ENCODE measurements around the gene NUDCD3.

The NUDCD3 gene

DNA sequence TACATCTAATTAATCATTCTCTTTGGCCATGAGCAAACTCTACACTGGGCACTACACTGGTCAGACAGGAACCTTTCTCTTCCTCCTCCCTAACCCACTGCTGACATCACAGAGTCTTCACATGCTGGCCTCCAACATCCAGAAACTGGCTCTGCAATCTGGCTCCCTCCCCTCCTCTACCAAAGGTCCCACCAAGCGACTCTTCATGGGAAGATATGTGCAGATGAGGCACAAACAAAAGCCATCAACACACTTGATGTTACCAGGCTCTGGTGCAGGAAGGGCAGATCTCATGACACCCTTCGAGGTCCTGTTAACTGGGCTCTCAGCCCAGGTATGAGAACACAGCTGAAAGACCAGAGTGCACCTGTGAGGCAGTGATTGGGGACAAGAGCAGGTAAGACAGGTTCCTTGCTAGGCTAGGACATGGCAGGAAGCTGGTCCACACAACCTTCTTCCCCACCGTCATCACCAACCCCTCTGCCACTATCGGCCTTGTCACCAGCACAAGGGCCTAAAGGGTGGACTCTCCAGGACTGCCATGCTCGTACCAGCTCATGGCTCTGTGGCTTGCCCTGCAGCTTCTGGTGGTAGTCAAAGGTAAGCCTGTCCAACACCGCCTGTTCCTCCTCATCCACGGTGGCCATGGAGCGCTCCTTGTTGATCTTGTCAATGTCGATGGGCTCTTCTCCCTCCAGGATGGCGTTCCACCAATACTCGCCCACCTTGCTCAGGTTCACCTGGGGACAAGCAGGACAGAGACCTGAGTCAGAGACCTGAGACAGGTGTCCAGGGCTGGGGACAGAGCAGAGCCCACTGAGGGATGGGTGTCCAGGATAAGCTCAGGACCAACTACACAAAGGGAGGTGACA, 98.5 kb downstream of the NUDCD3 start:
- DNase-seq (ENCODE audit: low spot score): no peak
- TF ChIP-seq, protein P1, sequence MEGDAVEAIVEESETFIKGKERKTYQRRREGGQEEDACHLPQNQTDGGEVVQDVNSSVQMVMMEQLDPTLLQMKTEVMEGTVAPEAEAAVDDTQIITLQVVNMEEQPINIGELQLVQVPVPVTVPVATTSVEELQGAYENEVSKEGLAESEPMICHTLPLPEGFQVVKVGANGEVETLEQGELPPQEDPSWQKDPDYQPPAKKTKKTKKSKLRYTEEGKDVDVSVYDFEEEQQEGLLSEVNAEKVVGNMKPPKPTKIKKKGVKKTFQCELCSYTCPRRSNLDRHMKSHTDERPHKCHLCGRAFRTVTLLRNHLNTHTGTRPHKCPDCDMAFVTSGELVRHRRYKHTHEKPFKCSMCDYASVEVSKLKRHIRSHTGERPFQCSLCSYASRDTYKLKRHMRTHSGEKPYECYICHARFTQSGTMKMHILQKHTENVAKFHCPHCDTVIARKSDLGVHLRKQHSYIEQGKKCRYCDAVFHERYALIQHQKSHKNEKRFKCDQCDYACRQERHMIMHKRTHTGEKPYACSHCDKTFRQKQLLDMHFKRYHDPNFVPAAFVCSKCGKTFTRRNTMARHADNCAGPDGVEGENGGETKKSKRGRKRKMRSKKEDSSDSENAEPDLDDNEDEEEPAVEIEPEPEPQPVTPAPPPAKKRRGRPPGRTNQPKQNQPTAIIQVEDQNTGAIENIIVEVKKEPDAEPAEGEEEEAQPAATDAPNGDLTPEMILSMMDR (IDR thresholded peaks at IDR 0.05; ENCODE audit: extremely low read depth, missing control alignments): no peak

DNA sequence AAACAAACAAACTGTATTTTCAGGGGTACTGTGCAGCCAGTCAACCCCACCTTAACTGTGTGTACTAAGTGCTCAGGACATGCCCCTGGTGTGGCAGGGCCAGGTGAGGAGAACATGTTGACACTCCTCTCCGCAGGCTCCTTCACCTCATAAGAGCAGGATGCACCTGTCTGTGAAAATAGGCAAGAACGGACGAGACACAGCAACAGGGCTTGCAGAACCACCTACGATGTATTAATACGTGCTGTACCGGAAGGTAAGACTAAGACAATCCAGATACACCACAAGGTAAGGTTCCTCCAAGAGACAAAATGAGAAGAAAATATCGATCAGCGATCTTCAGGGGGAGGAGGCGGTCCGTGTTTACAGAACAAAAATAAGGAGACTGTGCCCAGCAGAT, 99.3 kb downstream of the NUDCD3 start:
- DNase-seq (ENCODE audit: low spot score): no peak
- TF ChIP-seq, protein P1 (IDR thresholded peaks at IDR 0.05; ENCODE audit: extremely low read depth, missing control alignments): no peak

DNA sequence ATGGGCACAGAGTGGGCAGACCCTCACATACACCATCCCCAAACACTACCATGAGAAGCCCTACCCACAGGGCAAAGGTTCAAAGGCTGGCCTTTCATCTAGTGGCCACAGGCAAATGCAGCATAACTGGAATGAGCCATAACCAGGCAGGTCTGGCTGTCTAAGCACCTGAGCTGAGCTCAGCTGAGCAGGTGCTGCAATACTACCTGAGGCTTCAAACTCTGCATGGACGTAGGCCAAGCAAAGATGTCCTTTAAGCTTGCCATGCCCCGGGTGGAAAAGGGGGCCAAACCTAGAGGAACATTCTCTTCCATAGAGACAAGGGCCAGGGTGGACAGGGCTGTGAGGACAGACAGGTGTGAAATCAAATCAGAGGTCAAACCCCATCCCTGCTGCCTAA, 99.8 kb downstream of the NUDCD3 start:
- no peak for DNase-seq (ENCODE audit: low spot score)
- TF ChIP-seq, protein P1 (IDR thresholded peaks at IDR 0.05; ENCODE audit: extremely low read depth, missing control alignments): no peak

DNA sequence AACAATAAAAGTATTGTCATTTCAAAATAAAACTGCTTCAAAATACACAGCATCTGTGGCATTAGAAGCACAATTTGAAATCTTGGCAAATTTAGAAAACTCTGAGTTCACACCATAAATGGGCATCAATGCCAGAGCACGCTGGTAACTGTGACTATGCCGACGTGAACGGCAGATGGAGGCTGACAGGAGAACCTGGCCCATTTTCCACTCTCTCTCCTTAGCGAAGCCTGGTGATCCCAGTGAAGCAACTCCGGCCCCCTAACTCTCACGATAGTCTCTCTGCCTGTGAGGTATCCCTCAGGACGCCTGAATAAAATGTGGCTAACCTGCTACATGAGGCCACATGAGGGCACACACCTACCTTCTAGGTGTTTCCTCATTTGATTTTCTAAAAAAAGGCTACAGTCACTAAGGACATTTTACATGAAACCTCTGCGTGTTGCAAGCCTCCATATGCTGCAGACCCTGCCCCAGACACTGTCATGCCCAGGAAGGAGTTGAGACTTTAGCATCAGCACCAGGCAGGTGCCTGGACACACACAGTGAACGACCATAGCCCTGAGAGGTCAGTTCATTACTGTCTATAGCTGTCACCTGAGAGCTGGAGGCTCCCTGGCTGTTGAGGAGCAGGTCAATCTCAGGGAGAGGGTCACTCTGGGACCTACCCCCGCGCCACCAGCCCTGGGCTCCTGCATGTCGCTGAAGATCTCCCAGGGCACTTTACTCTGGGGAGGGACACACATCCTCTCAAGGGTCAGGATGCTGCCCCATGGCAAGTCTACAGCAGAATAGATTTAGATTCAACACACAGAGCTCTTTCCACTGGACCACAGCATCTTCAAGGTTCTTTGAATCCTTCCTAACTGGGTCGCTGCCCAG, 102.1 kb downstream of the NUDCD3 start:
- no peak for DNase-seq (ENCODE audit: low spot score)
- TF ChIP-seq, protein P1 (IDR thresholded peaks at IDR 0.05; ENCODE audit: extremely low read depth, missing control alignments): no peak

DNA sequence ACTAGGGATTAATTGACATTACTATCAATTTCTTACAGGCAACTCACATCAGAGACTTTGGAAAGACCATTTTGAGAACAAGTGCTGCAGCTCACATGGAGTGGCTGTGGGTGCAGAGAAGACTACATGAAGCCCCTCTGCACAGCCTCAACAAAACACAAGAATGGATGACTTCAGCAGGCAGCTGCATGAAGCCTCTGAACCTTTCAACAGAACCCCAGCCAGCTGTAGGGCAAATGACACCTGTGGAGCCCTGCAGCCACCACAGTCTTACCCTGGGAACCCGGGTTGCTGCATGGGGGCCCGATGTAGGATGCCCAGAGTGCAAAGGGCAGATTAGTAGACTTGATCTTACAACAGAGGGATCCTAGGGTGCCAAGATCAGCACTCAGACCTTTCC, 103.1 kb downstream of the NUDCD3 start:
- DNase-seq (ENCODE audit: low spot score): no peak
- TF ChIP-seq, protein P1 (IDR thresholded peaks at IDR 0.05; ENCODE audit: extremely low read depth, missing control alignments): no peak

DNA sequence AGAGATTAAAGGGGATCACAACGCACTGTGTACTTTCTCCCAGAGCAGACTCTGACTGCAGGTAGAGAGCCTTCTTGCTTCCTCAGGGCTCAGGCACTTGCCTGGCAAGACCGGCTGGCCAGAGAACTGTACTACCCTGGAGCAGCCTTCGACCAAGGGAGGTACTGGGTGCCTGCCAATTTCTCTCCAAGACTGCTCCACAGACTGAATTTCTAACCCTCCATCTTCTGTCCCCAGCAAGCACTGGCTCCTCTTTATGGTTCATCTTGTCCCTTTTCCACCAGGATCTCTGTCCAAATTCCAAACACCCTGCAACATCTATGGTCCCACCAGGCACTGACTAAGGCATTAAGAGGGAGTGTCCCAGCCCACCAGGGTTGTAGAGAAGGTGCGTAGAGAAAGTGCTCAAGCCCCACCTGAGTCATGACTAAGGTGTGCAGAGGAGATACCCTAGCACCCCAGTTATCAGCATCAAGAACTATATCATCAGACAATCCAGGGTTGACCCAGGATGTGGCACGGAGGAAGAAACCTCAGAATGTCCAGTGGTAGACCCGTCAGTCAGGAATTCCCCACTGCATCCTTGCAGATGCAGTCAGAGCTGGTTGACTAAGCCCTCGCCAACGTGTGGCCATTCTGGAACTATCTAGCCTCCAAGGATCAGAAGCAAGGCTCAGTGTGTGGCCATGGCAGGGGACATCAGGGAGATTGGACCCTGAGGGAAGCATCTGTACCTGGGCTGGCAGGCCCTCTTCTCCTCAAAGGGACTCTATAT, 104.1 kb downstream of the NUDCD3 start:
- TF ChIP-seq, protein P1 (IDR thresholded peaks at IDR 0.05; ENCODE audit: extremely low read depth, missing control alignments): no peak
- DNase-seq (ENCODE audit: low spot score): no peak

Measured in GM20000 (cell line).